Endodermal cell (in vitro differentiated cells): Measurements from ENCODE around the gene GNPDA1. TPM values are rescaled to one million over a fixed set of nuclear protein-coding genes. Genes with fewer than 3 reads are reported as not detected.

Experiments
- DNase-seq: peaks from one replicate; pipeline ENCODE4 v3.0.0-alpha.2; 2017
- H3K27ac ChIP-seq: 2 replicates; pipeline ENCODE4 v1.5.1; 2013; ENCODE audit warnings: mild to moderate bottlenecking, low read depth, low read length, moderate library complexity
- H3K27me3 ChIP-seq: 2 replicates; pipeline ENCODE4 v1.6.1; 2013; ENCODE audit warnings: mild to moderate bottlenecking, low read length, moderate library complexity; ENCODE audit not compliant: insufficient read depth, control insufficient read depth, poor library complexity, severe bottlenecking
- H3K36me3 ChIP-seq: 2 replicates; pipeline ENCODE4 v1.7.0; 2013; ENCODE audit warnings: mild to moderate bottlenecking, low read length, moderate library complexity; ENCODE audit not compliant: control insufficient read depth, insufficient read depth
- H3K4me1 ChIP-seq: one replicate; pipeline ENCODE4 v1.7.0; 2013; ENCODE audit warnings: low read length; ENCODE audit not compliant: control insufficient read depth, insufficient read depth
- H3K4me3 ChIP-seq: 2 replicates; pipeline ENCODE4 v1.5.1; 2013; ENCODE audit warnings: mild to moderate bottlenecking, low read length, moderate library complexity
- H3K9ac ChIP-seq: 2 replicates; pipeline ENCODE4 v1.6.1; 2013; ENCODE audit warnings: mild to moderate bottlenecking, low read length, moderate library complexity; ENCODE audit not compliant: poor library complexity, severe bottlenecking; ENCODE audit errors: extremely low read depth
- H3K9me3 ChIP-seq: 2 replicates; pipeline ENCODE4 v1.6.1; 2013; ENCODE audit warnings: mild to moderate bottlenecking, low read length, moderate library complexity; ENCODE audit not compliant: control insufficient read depth
- H3K27ac Mint-ChIP-seq: 2 replicates; pipeline ENCODE4 v1.8.0; 2020; ENCODE audit warnings: mixed read lengths
- H3K27me3 Mint-ChIP-seq: 2 replicates; pipeline ENCODE4 v1.8.0; 2021; ENCODE audit warnings: mild to moderate bottlenecking, mixed read lengths; ENCODE audit not compliant: insufficient read depth
- H3K36me3 Mint-ChIP-seq: 2 replicates; pipeline ENCODE4 v1.8.0; 2020; ENCODE audit warnings: low read depth, mixed read lengths
- H3K4me1 Mint-ChIP-seq: 2 replicates; pipeline ENCODE4 v1.8.0; 2020; ENCODE audit warnings: mixed read lengths
- H3K4me3 Mint-ChIP-seq: 2 replicates; pipeline ENCODE4 v1.8.0; 2020; ENCODE audit warnings: mild to moderate bottlenecking, moderate library complexity, mixed read lengths
- H3K9me3 Mint-ChIP-seq: 2 replicates; pipeline ENCODE4 v1.8.0; 2020; ENCODE audit warnings: mild to moderate bottlenecking, mixed read lengths
- CTCF ChIP-seq: fragments of 200-600 bp; sonication (generic); conservative IDR thresholded peaks from 2 replicates; pipeline ENCODE4 v1.5.0; 2021; ENCODE audit warnings: antibody characterized with exemption, mild to moderate bottlenecking
- WGBS, 2 experiments: methylation state at CpG; one replicate each; pipeline versions ENCODE4 v1.1.5 to v1.1.7; 2013; ENCODE audit warnings: missing lambda C conversion rate in 2 of 2, mixed read lengths in 1 of 2; ENCODE audit not compliant: insufficient coverage in 1 of 2, insufficient read length in 1 of 2; 5-methylcytosine and 5-hydroxymethylcytosine counted together
- total RNA-seq, 2 donors: library from RNA; stranded (reverse); fragmentation: NEBNext Ultra II Directional in 1 of 2; extraction: Animal tissue kit (Norgen Biotek cat#: 25700) in 1 of 2; gene quantifications; 2 replicates in 1 of 2; 3 replicates in 1 of 2; pipeline ENCODE4 v1.2.1, GENCODE V29; 2021

GNPDA1 gene
- total RNA-seq, 2 donors from 2014 or later = 90.9 to 118 TPM

- Mint-ChIP-seq H3K27me3 (no peaks in the 10 kb centered on the region), H3K9me3 (no peaks in the 10 kb centered on the region), H3K27ac (no peak overlapping the region), H3K4me1 (peaks cover 2% of the 10 kb centered on the region), H3K36me3 (no peaks in the 10 kb centered on the region), H3K4me3 (no peak overlapping the region)
- Histone ChIP-seq H3K9ac (no peak overlapping the region), H3K4me1 (no peaks in the 10 kb centered on the region), H3K27me3 (no peaks in the 10 kb centered on the region), H3K4me3 (no peak overlapping the region), H3K27ac (no peak overlapping the region), H3K9me3 (no peaks in the 10 kb centered on the region), H3K36me3 (no peaks in the 10 kb centered on the region)
- TF ChIP-seq CTCF = no peak
- peak; percentile 21 for DNase-seq
- 85 to 94% methylated on average over 13 to 19 of the region's 19 CpGs for WGBS, 2 experiments
Observed at GRCh38 chr5:142032747-142033631, 20.2 kb upstream of the GNPDA1 start.

GRCh38 chr5:142032150-142032549 is 19.3 kb upstream of the GNPDA1 start:
- Histone ChIP-seq H3K36me3 (no peaks in the 10 kb centered on the region), H3K4me3 (no peak overlapping the region), H3K4me1 (no peaks in the 10 kb centered on the region), H3K9ac (no peak overlapping the region), H3K27ac (no peak overlapping the region), H3K27me3 (no peaks in the 10 kb centered on the region), H3K9me3 (no peaks in the 10 kb centered on the region)
- no peak overlapping the region for H3K27ac Mint-ChIP-seq
- H3K36me3 Mint-ChIP-seq = no peaks in the 10 kb centered on the region
- TF ChIP-seq CTCF = no peak
- H3K4me3 Mint-ChIP-seq = no peak overlapping the region
- no peaks in the 10 kb centered on the region for H3K27me3 Mint-ChIP-seq
- WGBS, 2 experiments = 88 to 97% methylated on average over 1 to 2 of the region's 2 CpGs
- peaks cover 2% of the 10 kb centered on the region for H3K4me1 Mint-ChIP-seq
- DNase-seq = no peak
- no peaks in the 10 kb centered on the region for H3K9me3 Mint-ChIP-seq

DNA sequence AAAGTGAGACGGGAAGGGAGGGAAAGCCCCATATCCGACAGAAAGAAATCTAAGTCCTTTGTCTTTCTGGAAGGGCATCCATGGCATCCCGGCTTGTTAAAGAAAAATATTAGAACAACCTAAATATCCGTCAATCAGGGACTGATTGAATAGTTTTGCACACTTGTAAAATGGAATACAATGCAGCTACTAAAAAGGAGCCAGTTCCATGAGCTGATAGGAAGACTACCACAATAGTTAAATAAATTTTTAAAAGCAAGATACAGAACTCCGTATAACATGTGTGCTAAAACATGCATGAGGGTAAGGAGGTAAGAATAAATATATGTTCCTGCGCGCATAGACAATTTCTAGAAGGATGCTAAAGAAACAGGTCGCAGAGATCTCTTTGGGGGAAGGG is 12.8 kb upstream of the GNPDA1 start:
- H3K9me3 ChIP-seq = no peaks in the 10 kb centered on the region
- TF ChIP-seq CTCF = no peak
- H3K27ac ChIP-seq = no peak overlapping the region
- H3K9ac ChIP-seq = no peak overlapping the region
- no peaks in the 10 kb centered on the region for H3K9me3 Mint-ChIP-seq
- H3K36me3 ChIP-seq = no peaks in the 10 kb centered on the region
- DNase-seq = peak; percentile 6
- peaks cover 10% of the 10 kb centered on the region for H3K4me1 Mint-ChIP-seq
- peak overlapping the region; percentile 76 for H3K4me3 Mint-ChIP-seq
- H3K4me1 ChIP-seq = no peaks in the 10 kb centered on the region
- peaks cover 5% of the 10 kb centered on the region for H3K27me3 ChIP-seq
- WGBS, 2 experiments = 91 to 93% methylated on average over 4 to 7 of the region's 8 CpGs
- no peak overlapping the region for H3K27ac Mint-ChIP-seq
- H3K4me3 ChIP-seq = peak overlapping the region; percentile 89
- H3K27me3 Mint-ChIP-seq = peaks cover 8% of the 10 kb centered on the region
- no peaks in the 10 kb centered on the region for H3K36me3 Mint-ChIP-seq
